ENCODE results near the gene PLA2G4E.
A peak's percentile ranks its signal among the peaks of the same experiment; 100 is the strongest.

The PLA2G4E gene

DNA sequence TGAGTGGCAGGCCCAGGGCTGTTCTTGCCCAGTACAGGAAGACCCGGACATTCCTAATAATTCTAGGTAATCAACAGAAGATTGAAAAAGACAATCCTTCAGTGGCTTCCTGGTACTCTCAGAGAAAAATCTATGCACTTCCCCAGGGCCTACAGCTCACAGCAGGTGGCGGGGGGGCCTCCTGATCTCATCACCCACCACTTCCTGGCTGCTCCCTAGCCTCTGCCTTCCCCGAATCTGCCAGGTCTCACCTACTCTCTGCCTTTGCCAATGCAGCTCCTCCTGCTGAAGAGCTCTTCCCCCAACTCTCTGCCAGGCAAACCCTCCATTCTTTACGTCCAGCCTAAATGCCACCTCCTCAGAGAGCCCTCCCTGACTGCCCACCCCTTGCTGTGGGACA is 86.0 kb downstream of the PLA2G4E start:
- Mint-ChIP-seq H3K36me3 (no peaks in the 10 kb centered on the region), H3K27ac (peak overlapping the region; percentile 85), H3K4me1 (peaks cover 20% of the 10 kb centered on the region), H3K9me3 (no peaks in the 10 kb centered on the region), H3K4me3 (no peak overlapping the region), H3K27me3 (no peaks in the 10 kb centered on the region)
- peak; percentile 85 for ATAC-seq (ENCODE audit: low read depth)
- no peak for DNase-seq (ENCODE audit: low spot score in 2 of 2)

DNA sequence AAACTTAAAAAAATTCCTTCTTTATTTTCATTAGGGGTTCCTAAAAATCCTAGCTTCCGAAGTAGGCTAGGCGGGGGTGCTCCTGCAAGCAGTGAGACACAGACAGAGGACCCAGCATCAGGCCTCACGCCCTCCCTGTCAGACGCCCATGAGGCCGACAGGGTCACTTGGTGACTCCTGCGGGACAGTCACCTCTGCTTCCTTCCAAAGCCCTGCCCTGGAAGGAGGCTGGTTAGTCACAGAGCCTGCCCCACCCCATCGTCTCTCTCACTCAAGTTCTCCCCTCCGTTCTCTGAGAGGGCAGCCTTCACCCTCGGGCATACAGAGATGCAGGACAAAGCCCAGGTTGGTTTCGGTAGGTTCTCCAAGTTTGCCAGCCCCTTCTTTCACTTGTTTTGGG is 87.1 kb downstream of the PLA2G4E start:
- H3K36me3 Mint-ChIP-seq, result no peaks in the 10 kb centered on the region
- no peak overlapping the region for H3K27ac Mint-ChIP-seq
- no peak overlapping the region for H3K4me3 Mint-ChIP-seq

DNA sequence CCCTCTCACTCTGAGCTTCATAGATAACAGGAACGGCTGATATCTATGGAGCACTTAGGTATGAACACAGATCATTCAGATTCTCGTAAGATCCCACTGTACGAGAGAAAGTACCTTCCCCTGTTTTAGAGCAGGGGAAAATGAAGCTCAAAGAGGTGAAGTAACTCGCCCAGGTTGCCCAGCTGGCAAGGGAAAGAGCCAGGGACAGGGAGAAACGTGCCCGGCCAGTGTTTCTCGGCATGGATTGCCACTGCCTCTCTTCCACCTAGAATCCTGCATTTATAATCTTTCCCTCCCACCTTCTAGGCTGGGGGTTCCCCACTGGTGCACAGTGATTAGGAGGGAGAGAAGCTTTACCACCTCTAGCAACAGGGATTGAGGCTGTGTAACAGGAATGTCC is 87.5 kb downstream of the PLA2G4E start:
- H3K9me3 Mint-ChIP-seq, result no peaks in the 10 kb centered on the region
- no peak for ATAC-seq (ENCODE audit: low read depth)
- no peak for DNase-seq (ENCODE audit: low spot score in 2 of 2)
- H3K4me3 Mint-ChIP-seq, result no peak overlapping the region
- peaks cover 25% of the 10 kb centered on the region for H3K4me1 Mint-ChIP-seq
- H3K36me3 Mint-ChIP-seq, result no peaks in the 10 kb centered on the region
- peak overlapping the region; percentile 24 for H3K27ac Mint-ChIP-seq
- no peaks in the 10 kb centered on the region for H3K27me3 Mint-ChIP-seq

More for the DNA sequence above, 87.1 kb downstream of the PLA2G4E start:
- DNase-seq (ENCODE audit: low spot score in 2 of 2) (no peak), ATAC-seq (ENCODE audit: low read depth) (no peak)
- no peaks in the 10 kb centered on the region for H3K27me3 Mint-ChIP-seq
- H3K4me1 Mint-ChIP-seq, result peaks cover 25% of the 10 kb centered on the region
- no peaks in the 10 kb centered on the region for H3K9me3 Mint-ChIP-seq

DNA sequence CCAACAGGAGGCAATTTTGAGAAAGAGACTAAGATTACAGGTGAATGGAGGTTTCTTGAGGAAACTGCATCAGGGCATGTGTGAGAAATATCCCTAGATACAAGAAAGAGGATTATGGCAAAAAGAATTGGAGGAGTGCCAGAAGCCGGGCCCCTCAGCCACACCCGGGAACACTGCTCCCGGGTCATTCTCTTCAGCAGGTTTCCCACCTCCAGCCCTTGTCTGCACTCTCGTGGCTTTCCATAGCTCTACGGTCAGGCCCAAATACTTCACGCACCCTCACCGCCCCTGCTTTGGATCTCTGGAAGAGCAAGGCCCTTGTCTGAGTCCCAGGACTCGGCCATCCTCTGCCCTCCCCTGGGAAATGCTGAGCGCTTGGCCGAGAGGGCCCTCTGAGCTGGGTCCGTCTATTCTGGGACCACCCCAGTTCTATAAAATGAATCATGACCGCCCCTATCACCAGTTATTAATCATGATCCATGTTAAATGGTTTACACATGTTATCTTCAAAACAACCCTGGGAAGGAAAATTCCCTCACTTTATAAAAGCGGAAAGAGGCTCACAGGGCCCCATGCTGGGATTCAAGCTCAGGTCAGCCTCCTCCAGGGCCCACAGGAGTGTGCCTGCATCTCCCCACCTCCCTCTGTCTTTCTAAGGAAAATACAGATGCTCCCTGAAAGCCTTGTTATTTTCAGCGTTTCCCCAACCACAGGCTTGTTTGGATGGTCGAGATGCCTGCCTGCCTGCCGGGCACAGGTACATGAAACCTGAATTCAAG is 88.1 kb downstream of the PLA2G4E start:
- Mint-ChIP-seq H3K36me3 (no peaks in the 10 kb centered on the region), H3K27me3 (no peaks in the 10 kb centered on the region), H3K9me3 (no peaks in the 10 kb centered on the region), H3K4me3 (no peak overlapping the region), H3K27ac (peak overlapping the region; percentile 24), H3K4me1 (peaks cover 30% of the 10 kb centered on the region)
- no peak for ATAC-seq (ENCODE audit: low read depth)
- DNase-seq (ENCODE audit: low spot score in 2 of 2), result no peak

DNA sequence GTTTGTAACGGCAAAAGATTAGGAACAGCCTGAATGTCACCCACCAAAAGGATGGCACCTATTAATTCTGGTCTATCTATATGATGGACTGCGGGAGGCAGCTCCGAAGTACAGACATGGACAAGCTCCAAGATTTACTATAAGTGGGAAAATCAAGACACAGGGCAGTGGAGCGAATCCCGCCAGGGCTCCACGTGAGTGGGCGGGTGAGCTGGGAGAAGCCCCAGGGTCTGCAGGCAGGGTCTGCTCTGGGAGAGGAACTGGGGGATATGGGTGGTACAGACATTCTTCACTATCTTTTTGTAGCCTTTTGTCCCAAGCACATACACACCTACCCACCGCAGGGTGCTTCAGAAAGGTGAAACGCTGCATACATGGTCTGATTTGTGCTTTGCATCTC is 88.7 kb downstream of the PLA2G4E start:
- Mint-ChIP-seq H3K27me3 (no peaks in the 10 kb centered on the region), H3K27ac (no peak overlapping the region), H3K9me3 (no peaks in the 10 kb centered on the region), H3K4me1 (peaks cover 34% of the 10 kb centered on the region), H3K4me3 (no peak overlapping the region), H3K36me3 (no peaks in the 10 kb centered on the region)
- ATAC-seq (ENCODE audit: low read depth) (no peak), DNase-seq (ENCODE audit: low spot score in 2 of 2) (no peak)

Measured in memory B cell (primary cell).